ENCODE results near the gene C1QTNF5.

DNA sequence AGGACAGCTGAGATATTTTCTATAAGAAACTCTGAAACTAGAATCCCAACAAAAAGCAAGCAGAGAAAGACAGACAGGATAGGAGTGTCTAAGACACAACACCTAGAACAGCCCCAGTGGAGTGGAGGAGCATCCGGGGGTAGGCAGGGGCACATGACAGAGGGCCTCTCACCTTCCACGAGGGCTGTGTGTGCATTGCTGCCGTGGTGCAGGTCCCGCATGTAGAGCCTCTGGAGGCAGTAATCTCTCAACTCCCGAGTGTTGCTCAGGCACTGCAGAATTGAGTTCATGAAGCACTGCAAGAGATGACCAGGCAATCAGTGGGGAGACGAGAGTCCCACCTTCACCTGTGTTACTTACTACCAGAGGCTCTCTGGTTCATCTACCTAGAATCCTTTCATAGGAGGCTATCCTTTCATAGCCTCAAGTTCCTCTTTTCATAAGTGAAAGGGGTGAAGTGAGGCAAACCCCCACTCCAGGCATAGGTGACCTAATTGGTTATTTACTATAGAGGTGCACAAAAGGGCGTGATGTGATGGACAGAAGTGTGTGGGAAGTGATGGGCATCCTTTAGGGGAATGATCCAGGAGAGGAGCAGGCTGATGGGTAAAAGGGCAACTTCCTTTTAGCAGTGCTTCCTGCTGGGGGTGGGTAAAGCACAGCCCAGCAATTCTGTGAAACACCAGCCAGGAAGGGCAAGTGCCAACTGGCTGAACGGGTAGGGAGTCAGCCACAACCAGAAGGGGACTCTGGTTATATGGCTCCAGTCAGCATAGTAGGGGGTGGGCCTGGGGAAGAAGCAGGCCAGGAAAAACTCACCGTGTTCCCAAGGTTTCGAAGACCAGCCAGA is 18.9 kb upstream of the C1QTNF5 start:
- TF ChIP-seq, protein P1, sequence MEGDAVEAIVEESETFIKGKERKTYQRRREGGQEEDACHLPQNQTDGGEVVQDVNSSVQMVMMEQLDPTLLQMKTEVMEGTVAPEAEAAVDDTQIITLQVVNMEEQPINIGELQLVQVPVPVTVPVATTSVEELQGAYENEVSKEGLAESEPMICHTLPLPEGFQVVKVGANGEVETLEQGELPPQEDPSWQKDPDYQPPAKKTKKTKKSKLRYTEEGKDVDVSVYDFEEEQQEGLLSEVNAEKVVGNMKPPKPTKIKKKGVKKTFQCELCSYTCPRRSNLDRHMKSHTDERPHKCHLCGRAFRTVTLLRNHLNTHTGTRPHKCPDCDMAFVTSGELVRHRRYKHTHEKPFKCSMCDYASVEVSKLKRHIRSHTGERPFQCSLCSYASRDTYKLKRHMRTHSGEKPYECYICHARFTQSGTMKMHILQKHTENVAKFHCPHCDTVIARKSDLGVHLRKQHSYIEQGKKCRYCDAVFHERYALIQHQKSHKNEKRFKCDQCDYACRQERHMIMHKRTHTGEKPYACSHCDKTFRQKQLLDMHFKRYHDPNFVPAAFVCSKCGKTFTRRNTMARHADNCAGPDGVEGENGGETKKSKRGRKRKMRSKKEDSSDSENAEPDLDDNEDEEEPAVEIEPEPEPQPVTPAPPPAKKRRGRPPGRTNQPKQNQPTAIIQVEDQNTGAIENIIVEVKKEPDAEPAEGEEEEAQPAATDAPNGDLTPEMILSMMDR (conservative IDR thresholded peaks at IDR 0.05): no peak
- TF ChIP-seq EZH2 (IDR thresholded peaks at IDR 0.05; ENCODE audit: low read depth): no peak
